LNCaP clone FGC (cell line): ENCODE results near the gene CITED2.

Experiments used
- DNase-seq: peaks from one replicate; pipeline ENCODE4 v3.0.0-alpha.2; 2011; ENCODE audit warnings: low read depth
- H3K4me3 ChIP-seq: 2 replicates; pipeline ENCODE4 v1.5.1; 2011; ENCODE audit warnings: mild to moderate bottlenecking, low read depth, low read length, control low read depth
- TF ChIP-seq, protein P1 (sequence below): IDR thresholded peaks from 2 replicates; pipeline ENCODE4 v1.5.1; 2012; ENCODE audit warnings: mild to moderate bottlenecking; ENCODE audit not compliant: control insufficient read depth, insufficient read depth; ENCODE audit errors: extremely low read depth

Gene CITED2

GRCh38 chr6:139395371-139395770 lies 20.9 kb upstream of the CITED2 start:
- H3K4me3 ChIP-seq, result no peak overlapping the region
- TF ChIP-seq, protein P1, sequence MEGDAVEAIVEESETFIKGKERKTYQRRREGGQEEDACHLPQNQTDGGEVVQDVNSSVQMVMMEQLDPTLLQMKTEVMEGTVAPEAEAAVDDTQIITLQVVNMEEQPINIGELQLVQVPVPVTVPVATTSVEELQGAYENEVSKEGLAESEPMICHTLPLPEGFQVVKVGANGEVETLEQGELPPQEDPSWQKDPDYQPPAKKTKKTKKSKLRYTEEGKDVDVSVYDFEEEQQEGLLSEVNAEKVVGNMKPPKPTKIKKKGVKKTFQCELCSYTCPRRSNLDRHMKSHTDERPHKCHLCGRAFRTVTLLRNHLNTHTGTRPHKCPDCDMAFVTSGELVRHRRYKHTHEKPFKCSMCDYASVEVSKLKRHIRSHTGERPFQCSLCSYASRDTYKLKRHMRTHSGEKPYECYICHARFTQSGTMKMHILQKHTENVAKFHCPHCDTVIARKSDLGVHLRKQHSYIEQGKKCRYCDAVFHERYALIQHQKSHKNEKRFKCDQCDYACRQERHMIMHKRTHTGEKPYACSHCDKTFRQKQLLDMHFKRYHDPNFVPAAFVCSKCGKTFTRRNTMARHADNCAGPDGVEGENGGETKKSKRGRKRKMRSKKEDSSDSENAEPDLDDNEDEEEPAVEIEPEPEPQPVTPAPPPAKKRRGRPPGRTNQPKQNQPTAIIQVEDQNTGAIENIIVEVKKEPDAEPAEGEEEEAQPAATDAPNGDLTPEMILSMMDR, result no peak
- no peak for DNase-seq

- TF ChIP-seq, protein P1, result no peak
- no peak for DNase-seq
- H3K4me3 ChIP-seq, result no peak overlapping the region
Measured at GRCh38 chr6:139394027-139394649, 19.7 kb upstream of the CITED2 start.

- H3K4me3 ChIP-seq, result no peak overlapping the region
- TF ChIP-seq, protein P1, result no peak
- no peak for DNase-seq
Measured at GRCh38 chr6:139392794-139393193, 18.3 kb upstream of the CITED2 start.

- DNase-seq, result no peak
- no peak overlapping the region for H3K4me3 ChIP-seq
- TF ChIP-seq, protein P1, result no peak
Measured at GRCh38 chr6:139391709-139392108, 17.3 kb upstream of the CITED2 start.

DNA sequence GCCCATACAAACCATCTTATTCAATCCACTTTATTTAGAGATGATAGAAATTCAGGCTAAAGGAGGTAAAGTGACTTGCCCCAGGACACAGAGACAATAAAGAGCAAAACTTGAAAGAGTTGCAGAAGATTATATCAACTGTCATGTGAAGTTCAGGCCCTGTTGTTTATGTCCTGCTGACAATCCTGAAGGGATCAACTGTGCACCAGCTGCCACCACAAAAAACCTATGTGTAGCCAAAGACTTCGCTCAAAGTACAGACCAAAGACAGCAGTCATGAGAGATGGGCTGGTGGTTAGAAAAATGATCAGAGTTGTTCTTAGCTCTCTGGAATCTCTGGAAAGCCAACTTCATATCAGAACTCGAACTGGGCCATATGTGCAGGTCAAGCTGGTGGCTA lies 16.0 kb upstream of the CITED2 start:
- TF ChIP-seq, protein P1, result no peak
- no peak for DNase-seq
- no peak overlapping the region for H3K4me3 ChIP-seq

- H3K4me3 ChIP-seq, result no peak overlapping the region
Measured at GRCh38 chr6:139388384-139388783, 13.9 kb upstream of the CITED2 start.

More at GRCh38 chr6:139388384-139388783, 13.9 kb upstream of the CITED2 start:
- DNase-seq, result no peak
- TF ChIP-seq, protein P1, result no peak
